22Rv1 (cell line): ENCODE data around the gene JAM2.

Source experiments
- CTCF ChIP-seq: fragments of 450-650 bp; IDR thresholded peaks from 2 replicates; pipeline ENCODE4 v1.5.1; 2017; ENCODE audit warnings: mild to moderate bottlenecking
- ZFX ChIP-seq: fragments of 450-650 bp; IDR thresholded peaks from 2 replicates; pipeline ENCODE4 v1.6.1; 2017; ENCODE audit warnings: antibody characterized with exemption, borderline replicate concordance

- TF ChIP-seq CTCF: no peak
- TF ChIP-seq ZFX: no peak
These were observed 7.4 kb downstream of the JAM2 start for GRCh38 chr21:25646474-25646873.
